BE2C (cell line): ENCODE measurements around the gene TRAIP.
A peak's percentile ranks its signal among the peaks of the same experiment; 100 is the strongest.

Experiments used
- DNase-seq: peaks from one replicate; pipeline ENCODE4 v3.0.0-alpha.2; 2020
- H3K27me3 ChIP-seq: fragments of 250-450 bp; sonication (Bioruptor Pico); 2 replicates; pipeline ENCODE4 v1.5.1; 2020; ENCODE audit warnings: mild to moderate bottlenecking
- H3K36me3 ChIP-seq: fragments of 250-450 bp; sonication (Bioruptor Pico); 2 replicates; pipeline ENCODE4 v1.5.1; 2020; ENCODE audit warnings: mild to moderate bottlenecking
- H3K4me1 ChIP-seq: fragments of 250-450 bp; sonication (Bioruptor Pico); 2 replicates; pipeline ENCODE4 v1.5.1; 2020
- H3K4me3 ChIP-seq: 2 replicates; pipeline ENCODE4 v1.5.1; 2011; ENCODE audit warnings: low read depth, low read length
- H3K9me3 ChIP-seq: fragments of 250-450 bp; sonication (Bioruptor Pico); 2 replicates; pipeline ENCODE4 v1.5.1; 2020
- CTCF ChIP-seq: IDR thresholded peaks from 2 replicates; pipeline ENCODE4 v1.5.1; 2012; ENCODE audit warnings: mild to moderate bottlenecking, low read depth, low read length

Gene TRAIP

DNA sequence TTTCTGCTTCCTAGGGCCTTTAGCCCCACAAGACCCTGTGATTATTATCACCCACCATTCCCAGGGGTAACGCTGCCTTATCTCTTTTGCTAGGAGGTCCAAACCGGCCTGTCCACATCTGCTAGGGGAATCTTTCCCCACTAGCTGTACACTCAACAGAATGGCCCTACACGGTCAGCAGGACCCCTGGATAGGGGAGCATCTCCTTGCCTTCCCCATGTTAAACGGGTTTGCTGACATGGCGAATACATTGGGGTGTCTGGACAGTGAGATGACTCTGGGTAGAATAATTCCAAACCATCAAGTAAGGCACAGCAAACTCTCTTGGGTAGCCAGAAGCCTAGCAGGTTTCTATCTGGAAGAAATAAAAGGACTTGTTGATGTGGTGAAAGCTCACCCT, 702 bp downstream of the TRAIP start:
- Histone ChIP-seq H3K27me3 (no peaks in the 10 kb centered on the region), H3K36me3 (peaks cover 12% of the 10 kb centered on the region), H3K9me3 (no peaks in the 10 kb centered on the region), H3K4me1 (no peaks in the 10 kb centered on the region), H3K4me3 (peak overlapping the region; percentile 77)
- TF ChIP-seq CTCF: no peak
- no peak for DNase-seq

- Histone ChIP-seq H3K27me3 (no peaks in the 10 kb centered on the region), H3K36me3 (no peaks in the 10 kb centered on the region), H3K4me1 (peaks cover 10% of the 10 kb centered on the region), H3K4me3 (no peak overlapping the region), H3K9me3 (no peaks in the 10 kb centered on the region)
- TF ChIP-seq CTCF: no peak
- no peak for DNase-seq
Measured at GRCh38 chr3:49845694-49846093, 10.7 kb downstream of the TRAIP start.

GRCh38 chr3:49844464-49845183, 11.7 kb downstream of the TRAIP start:
- Histone ChIP-seq H3K36me3 (no peaks in the 10 kb centered on the region), H3K27me3 (no peaks in the 10 kb centered on the region), H3K9me3 (no peaks in the 10 kb centered on the region), H3K4me3 (no peak overlapping the region), H3K4me1 (peaks cover 18% of the 10 kb centered on the region)
- DNase-seq: no peak
- TF ChIP-seq CTCF: no peak

DNA sequence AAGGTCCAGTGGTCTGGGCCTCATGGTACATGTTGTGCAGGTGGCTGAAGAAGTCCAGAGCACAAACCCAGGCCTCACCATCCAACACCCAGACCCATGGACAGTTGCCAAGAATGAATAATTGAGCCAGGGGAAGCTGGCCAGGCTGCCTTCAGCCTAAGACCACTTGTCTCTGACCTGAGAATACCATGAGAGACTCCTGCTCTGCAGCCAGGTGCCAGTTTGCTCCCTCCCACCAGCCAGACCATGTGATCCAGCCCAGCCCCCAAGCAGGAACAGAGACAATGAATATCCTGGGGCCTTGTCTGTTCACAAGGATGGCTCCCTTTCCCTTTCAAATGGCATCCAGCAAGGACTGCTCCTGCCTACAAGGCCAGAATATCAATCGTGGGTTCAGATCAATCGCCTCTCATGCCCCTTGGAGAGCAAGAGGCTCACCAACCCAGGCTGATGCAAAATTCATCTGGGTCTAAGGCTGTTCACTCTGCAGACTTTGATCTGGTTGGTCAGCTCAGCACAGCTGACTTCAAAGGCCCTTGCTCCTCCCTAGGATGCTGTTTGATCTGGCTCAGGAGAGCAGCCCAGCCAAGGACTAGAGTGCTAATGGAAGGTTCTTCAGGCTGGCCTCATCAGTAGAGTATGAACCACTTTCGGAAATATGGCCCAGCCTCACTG, 13.4 kb downstream of the TRAIP start:
- no peak overlapping the region for H3K4me3 ChIP-seq
- DNase-seq: peak; percentile 36
- peaks cover 20% of the 10 kb centered on the region for H3K4me1 ChIP-seq
- H3K9me3 ChIP-seq: no peaks in the 10 kb centered on the region
- TF ChIP-seq CTCF: no peak
- no peaks in the 10 kb centered on the region for H3K36me3 ChIP-seq
- no peaks in the 10 kb centered on the region for H3K27me3 ChIP-seq

GRCh38 chr3:49841806-49842205, 14.6 kb downstream of the TRAIP start:
- no peak for TF ChIP-seq CTCF
- H3K36me3 ChIP-seq: no peaks in the 10 kb centered on the region
- no peak overlapping the region for H3K4me3 ChIP-seq
- no peak for DNase-seq
- peaks cover 20% of the 10 kb centered on the region for H3K4me1 ChIP-seq
- no peaks in the 10 kb centered on the region for H3K27me3 ChIP-seq
- H3K9me3 ChIP-seq: no peaks in the 10 kb centered on the region

GRCh38 chr3:49841126-49841696, 15.2 kb downstream of the TRAIP start:
- no peaks in the 10 kb centered on the region for H3K9me3 ChIP-seq
- peak; percentile 30 for DNase-seq

More at GRCh38 chr3:49841126-49841696, 15.2 kb downstream of the TRAIP start:
- Histone ChIP-seq H3K4me3 (no peak overlapping the region), H3K4me1 (peaks cover 20% of the 10 kb centered on the region), H3K36me3 (no peaks in the 10 kb centered on the region), H3K27me3 (no peaks in the 10 kb centered on the region)
- TF ChIP-seq CTCF: peak; percentile 47
